Activated CD4-positive, alpha-beta T cell treated with anti-CD3 and anti-CD28 coated beads for 36 hours (primary cell): ENCODE results near the gene MFGE8. TPM values are rescaled to one million over a fixed set of nuclear protein-coding genes. Genes with fewer than 3 reads are reported as not detected.

ENCODE experiments used
- ATAC-seq: fragments of 200-7000 bp; cut with Tn5 transposase; one replicate; pipeline ENCODE4 v1.10.0; 2021; ENCODE audit warnings: mild to moderate bottlenecking, moderate library complexity
- CTCF ChIA-PET: fragments of 350-600 bp; sonication (Branson Sonifier 250); formaldehyde crosslinking; loops from one replicate; lab custom pipeline; 2021; ENCODE audit warnings: antibody characterized with exemption; lab: Charles Lee
- POLR2A ChIA-PET: fragments of 350-600 bp; sonication (Branson Sonifier 250); formaldehyde crosslinking; loops from one replicate; lab custom pipeline; 2021; ENCODE audit warnings: antibody characterized with exemption, inconsistent platforms; lab: Charles Lee
- DNase-seq: peaks from one replicate; pipeline ENCODE4 v3.0.0-alpha.2; 2020
- H3K27ac Mint-ChIP-seq: one replicate; pipeline ENCODE4 v1.8.0; 2021; ENCODE audit warnings: mixed read lengths
- H3K27me3 Mint-ChIP-seq: one replicate; pipeline ENCODE4 v1.8.0; 2021; ENCODE audit warnings: mixed read lengths
- H3K36me3 Mint-ChIP-seq: one replicate; pipeline ENCODE4 v1.8.0; 2021; ENCODE audit warnings: low read depth, mixed read lengths
- H3K4me1 Mint-ChIP-seq: one replicate; pipeline ENCODE4 v1.8.0; 2021; ENCODE audit warnings: mixed read lengths
- H3K4me3 Mint-ChIP-seq: one replicate; pipeline ENCODE4 v1.8.0; 2021; ENCODE audit warnings: mild to moderate bottlenecking, moderate library complexity, mixed read lengths
- H3K9me3 Mint-ChIP-seq: one replicate; pipeline ENCODE4 v1.8.0; 2021; ENCODE audit warnings: low read depth, mixed read lengths
- intact Hi-C, 2 experiments: fragments of 100-400 bp; cut with DNase I in 1 of 2; cut with micrococcal nuclease in 1 of 2; formaldehyde crosslinking; loops; one replicate each; pipeline versions ENCODE4 v1.14.2 to v1.15.1; 2022 to 2024; cut with DNase I, micrococcal nuclease
- total RNA-seq, 2 experiments: library from RNA; stranded (reverse); gene quantifications; one replicate each; pipeline ENCODE4 v1.2.3, GENCODE V29; 2021

MFGE8 gene
- total RNA-seq, 2 experiments from 2014 or later, result 17.0 to 18.6 TPM

DNA sequence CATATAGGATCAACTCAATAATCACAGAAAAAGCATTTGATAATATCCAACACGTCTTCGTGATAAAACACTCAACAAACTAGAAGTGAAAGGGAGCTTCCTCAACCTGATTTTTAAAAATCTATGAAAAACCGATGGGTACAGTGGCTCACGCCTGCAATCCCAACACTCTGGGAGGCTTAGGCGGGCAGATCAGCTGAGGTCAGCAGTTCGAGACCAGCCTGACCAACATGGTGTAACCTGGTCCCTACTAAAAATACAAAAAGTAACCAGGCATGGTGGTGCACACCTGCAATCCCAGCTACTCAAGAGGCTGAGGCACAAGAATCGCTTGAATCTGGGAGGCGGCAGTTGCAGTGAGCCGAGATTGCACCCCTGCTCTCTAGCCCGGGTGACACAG, 2.2 kb upstream of the MFGE8 start:
- H3K9me3 Mint-ChIP-seq, result no peaks in the 10 kb centered on the region

DNA sequence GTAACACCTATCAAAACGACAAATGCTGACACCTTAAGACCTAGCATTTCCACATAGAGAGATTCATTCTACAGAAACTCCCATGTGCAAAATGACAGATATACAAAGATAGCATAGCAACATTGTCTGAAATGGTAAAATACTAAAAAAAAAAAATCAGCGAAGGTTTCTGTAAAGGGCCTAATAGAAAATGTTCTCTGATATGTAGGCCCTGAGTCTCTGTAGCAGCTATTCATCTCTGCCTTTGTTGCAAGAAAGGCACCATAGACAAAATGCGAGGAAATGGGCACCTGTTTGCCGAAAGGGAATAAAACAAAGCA, 631 bp upstream of the MFGE8 start:
- peak overlapping the region; percentile 79 for H3K4me3 Mint-ChIP-seq

More for the DNA sequence above, 2.2 kb upstream of the MFGE8 start:
- peaks cover 27% of the 10 kb centered on the region for H3K4me1 Mint-ChIP-seq
- DNase-seq, result no peak
- POLR2A ChIA-PET, result no interaction called here
- H3K27me3 Mint-ChIP-seq, result peaks cover 2% of the 10 kb centered on the region
- intact Hi-C loops, result loop anchor here in 1 of 2 experiments (10.0 kb wide), 1 partner anchor 659 kb away; the partner anchor contains the start of gene TICRR
- H3K4me3 Mint-ChIP-seq, result no peak overlapping the region
- no peak for ATAC-seq
- H3K27ac Mint-ChIP-seq, result no peak overlapping the region
- no peaks in the 10 kb centered on the region for H3K36me3 Mint-ChIP-seq
- CTCF ChIA-PET, result interaction anchor here (0.9 to 3.0 kb wide), 3 partner anchors 11 to 35 kb away, joined by 3 to 14 read pairs (median 3); partner anchors contain the start of gene HAPLN3

DNA sequence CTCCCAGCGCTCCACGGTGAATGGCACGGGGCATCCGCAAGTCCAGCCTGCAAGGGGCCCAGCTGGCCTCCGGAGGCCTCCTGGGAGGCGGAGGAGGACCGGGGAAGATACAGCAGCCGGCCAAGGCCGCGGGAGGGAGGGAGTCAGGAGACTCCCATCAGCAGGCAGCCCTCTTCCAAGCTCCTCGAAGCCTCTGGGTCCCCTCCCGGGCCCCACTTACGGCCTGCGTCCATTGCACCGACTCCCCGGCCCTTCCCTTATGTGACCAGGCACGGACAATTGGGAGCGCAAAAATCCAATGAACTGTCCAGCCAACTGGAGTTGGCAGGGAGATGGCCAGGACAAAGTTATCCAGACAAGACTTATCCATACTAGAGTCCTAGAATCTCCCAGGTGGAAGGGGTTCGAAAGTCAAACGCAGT, 668 bp downstream of the MFGE8 start:
- intact Hi-C loops, result loop anchor here (2.0 to 10.0 kb wide), 4 partner anchors 18 to 662 kb away; partner anchors contain the start of genes ABHD2 (in 1 of the 2), FANCI (in 1 of the 2), HAPLN3 (in 1 of the 2) and TICRR (in 1 of the 2)
- Mint-ChIP-seq H3K4me1 (peaks cover 16% of the 10 kb centered on the region), H3K4me3 (peak overlapping the region; percentile 79), H3K27ac (peak overlapping the region; percentile 25), H3K36me3 (no peaks in the 10 kb centered on the region), H3K9me3 (no peaks in the 10 kb centered on the region), H3K27me3 (no peaks in the 10 kb centered on the region)
- DNase-seq (no peak), ATAC-seq (no peak)
- CTCF ChIA-PET, result interaction anchor here (0.5 kb wide), 1 partner anchor 78 kb away, joined by 3 read pairs; no protein-coding TSS in a partner anchor
- POLR2A ChIA-PET, result no interaction called here

More for the DNA sequence above, 631 bp upstream of the MFGE8 start:
- H3K27me3 Mint-ChIP-seq, result no peaks in the 10 kb centered on the region
- no peaks in the 10 kb centered on the region for H3K9me3 Mint-ChIP-seq
- H3K36me3 Mint-ChIP-seq, result no peaks in the 10 kb centered on the region
- H3K27ac Mint-ChIP-seq, result peak overlapping the region; percentile 82
- ChIA-PET CTCF (interaction anchor here (0.7 to 1.2 kb wide), 2 partner anchors 13 to 57 kb away, joined by 3 to 4 read pairs; no protein-coding TSS in a partner anchor), POLR2A (interaction anchor here (0.6 kb wide), 1 partner anchor 85 kb away, joined by 3 read pairs; no protein-coding TSS in a partner anchor)
- H3K4me1 Mint-ChIP-seq, result peaks cover 19% of the 10 kb centered on the region
- DNase-seq, result no peak
- ATAC-seq, result no peak
- intact Hi-C loops, result loop anchor here (1.0 to 10.0 kb wide), 6 partner anchors 8 to 661 kb away; partner anchors contain the start of genes HAPLN3 (in 2 of the 2), ABHD2 (in 1 of the 2), FANCI (in 1 of the 2) and TICRR (in 1 of the 2)

DNA sequence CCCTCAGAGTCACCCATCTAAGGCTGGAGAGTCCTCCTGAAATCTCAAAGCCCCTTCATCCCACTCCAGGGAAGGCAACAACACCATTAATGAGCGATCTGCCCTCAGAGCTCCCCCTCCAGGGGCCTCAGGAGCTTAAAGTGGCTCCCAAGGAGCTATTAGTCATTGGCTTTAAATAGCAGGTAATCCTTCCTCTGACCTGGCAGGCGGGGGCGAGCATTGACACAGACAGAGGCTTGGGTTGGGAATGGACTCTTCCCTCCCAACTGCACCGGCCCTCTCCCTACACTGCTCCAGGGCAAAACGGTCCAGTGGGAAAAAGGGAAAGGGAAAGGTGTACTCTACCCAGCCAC, 1.4 kb downstream of the MFGE8 start:
- no peak for DNase-seq
- intact Hi-C loops, result loop anchor here (2.0 to 10.0 kb wide), 4 partner anchors 17 to 663 kb away; partner anchors contain the start of genes ABHD2 (in 1 of the 2), FANCI (in 1 of the 2), HAPLN3 (in 1 of the 2) and TICRR (in 1 of the 2)
- POLR2A ChIA-PET, result no interaction called here
- Mint-ChIP-seq H3K27me3 (no peaks in the 10 kb centered on the region), H3K36me3 (no peaks in the 10 kb centered on the region), H3K9me3 (no peaks in the 10 kb centered on the region), H3K4me3 (peak overlapping the region; percentile 79), H3K27ac (no peak overlapping the region), H3K4me1 (peaks cover 16% of the 10 kb centered on the region)
- no peak for ATAC-seq
- CTCF ChIA-PET, result interaction anchor here (0.5 to 1.0 kb wide), 4 partner anchors 77 to 457 kb away, joined by 3 read pairs; no protein-coding TSS in a partner anchor

DNA sequence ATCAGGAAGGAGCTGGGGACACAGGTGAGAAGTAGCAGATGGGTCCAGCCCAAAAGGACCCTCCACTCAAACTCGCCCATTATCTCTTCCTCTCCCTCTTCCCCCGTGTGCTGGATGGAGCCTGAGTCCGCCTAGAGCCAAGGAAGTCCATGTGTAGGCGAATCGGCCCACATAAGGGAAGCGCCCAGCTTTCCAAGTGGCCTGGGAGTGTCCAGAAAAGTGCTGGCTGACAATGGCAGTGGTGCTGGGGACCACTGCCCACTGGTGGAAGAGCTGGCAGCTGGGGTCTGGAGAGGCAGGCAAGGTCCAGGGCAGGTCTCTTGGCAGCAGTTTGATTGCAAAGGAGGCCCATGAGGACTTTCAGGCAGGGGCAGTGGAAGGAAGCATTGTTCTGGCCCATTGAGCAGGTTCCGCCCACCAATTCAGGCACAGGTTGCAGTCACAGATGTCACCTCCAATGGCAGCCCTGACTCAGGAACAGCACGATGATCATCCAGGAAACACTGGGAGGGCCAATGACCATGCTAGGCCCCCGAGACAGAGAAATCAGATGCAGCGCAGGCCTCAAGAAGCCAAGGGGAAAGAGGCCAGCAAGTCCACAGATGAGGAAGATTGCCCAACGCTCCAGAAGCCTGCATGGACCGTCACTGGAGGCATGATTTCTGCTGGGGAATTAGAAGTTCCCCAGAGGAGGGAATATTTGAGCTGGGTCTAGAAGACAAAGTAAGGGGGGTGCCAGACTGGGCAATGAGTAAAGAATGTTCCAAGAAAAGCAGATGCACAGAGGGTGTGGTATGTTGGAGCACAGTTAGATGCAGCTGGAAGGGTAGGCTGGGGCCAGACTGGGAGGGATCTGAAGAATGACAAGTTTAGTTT, 3.0 kb downstream of the MFGE8 start:
- intact Hi-C loops, result loop anchor here (5.0 to 10.0 kb wide), 4 partner anchors 177 to 665 kb away; partner anchors contain the start of genes ABHD2 (in 1 of the 2), FANCI (in 1 of the 2) and TICRR (in 1 of the 2)
- Mint-ChIP-seq H3K36me3 (no peaks in the 10 kb centered on the region), H3K4me3 (no peak overlapping the region), H3K9me3 (no peaks in the 10 kb centered on the region), H3K4me1 (peaks cover 21% of the 10 kb centered on the region), H3K27ac (peak overlapping the region; percentile 25), H3K27me3 (no peaks in the 10 kb centered on the region)
- DNase-seq (no peak), ATAC-seq (no peak)
- POLR2A ChIA-PET, result no interaction called here
- CTCF ChIA-PET, result interaction anchor here (0.5 to 1.0 kb wide), 3 partner anchors 30 to 299 kb away, joined by 3 to 5 read pairs (median 4); no protein-coding TSS in a partner anchor

DNA sequence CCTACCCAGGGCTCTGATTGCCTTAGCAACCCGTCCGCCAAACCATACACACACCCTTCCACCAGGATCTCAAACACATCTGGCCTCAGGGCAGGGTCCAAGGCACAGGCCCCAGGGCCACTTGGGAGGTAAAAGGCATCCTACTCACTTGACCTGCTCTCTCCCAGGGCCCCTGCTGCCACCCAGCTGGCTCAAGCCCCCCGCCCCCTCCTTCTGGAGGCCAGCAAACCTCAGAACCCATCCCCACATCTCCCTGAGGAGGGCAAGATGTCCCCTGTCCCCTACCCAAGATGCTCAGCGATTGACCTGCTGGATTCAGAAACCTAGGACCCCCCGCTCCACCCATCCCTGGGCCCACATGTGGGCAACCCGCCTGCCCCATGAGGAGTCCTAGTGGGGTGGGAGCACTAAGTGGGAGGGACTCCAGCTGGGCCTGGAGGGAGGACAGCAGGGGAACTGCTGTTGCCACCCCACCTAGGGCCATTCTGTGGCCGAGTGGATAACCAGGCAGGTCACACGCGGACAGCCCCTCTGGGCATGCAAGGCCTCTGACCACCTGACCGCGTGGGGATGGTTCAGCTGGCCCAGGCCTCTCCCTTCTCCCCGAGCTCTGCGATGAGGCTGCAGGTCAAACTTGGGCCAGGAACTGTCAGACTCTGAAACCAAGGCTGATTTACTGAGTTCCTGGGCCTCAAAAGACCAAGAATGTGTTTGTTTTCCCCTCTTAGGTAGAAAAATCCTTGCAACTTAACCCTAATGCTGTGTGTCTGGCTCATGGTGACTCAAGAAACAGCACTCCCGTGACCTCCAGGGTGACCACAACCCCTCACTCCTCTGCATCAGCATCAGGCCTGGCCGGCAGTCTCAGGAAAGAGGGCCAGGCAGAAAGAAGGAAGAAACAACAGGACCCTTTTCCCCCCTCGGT, 4.2 kb downstream of the MFGE8 start:
- POLR2A ChIA-PET, result no interaction called here
- CTCF ChIA-PET, result interaction anchor here (0.8 kb wide), 1 partner anchor 12 kb away, joined by 3 read pairs; no protein-coding TSS in a partner anchor
- intact Hi-C loops, result loop anchor here in 1 of 2 experiments (5.0 kb wide), 1 partner anchor 268 kb away; no protein-coding TSS in a partner anchor

DNA sequence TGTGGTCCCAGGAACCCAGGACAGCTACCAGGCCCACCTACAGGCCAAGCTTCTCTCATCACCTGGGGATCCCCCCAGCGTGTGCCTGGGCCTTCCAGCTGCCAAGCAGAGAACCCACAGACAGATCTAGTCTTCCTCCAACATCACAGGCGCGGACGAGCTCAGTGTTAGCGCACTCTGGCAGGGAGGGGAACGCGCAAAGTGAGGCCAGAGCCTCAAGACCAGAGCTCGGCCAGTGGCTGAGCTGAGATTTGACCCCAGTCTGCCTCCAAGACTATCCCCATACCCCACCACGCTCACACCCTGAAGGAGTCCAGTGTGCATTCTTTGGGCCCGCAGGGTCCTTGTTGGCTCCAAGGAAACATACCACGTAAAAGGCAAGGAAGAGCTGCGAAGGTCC, 5.1 kb downstream of the MFGE8 start:
- no peak for ATAC-seq
- Mint-ChIP-seq H3K27me3 (no peaks in the 10 kb centered on the region), H3K4me3 (no peak overlapping the region), H3K36me3 (no peaks in the 10 kb centered on the region), H3K9me3 (no peaks in the 10 kb centered on the region), H3K4me1 (peaks cover 37% of the 10 kb centered on the region), H3K27ac (no peak overlapping the region)
- no peak for DNase-seq
- intact Hi-C loops, result loop anchor here in 1 of 2 experiments (5.0 kb wide), 1 partner anchor 269 kb away; no protein-coding TSS in a partner anchor
- POLR2A ChIA-PET, result no interaction called here
- CTCF ChIA-PET, result interaction anchor here (0.7 to 0.8 kb wide), 2 partner anchors 11 to 311 kb away, joined by 3 read pairs; no protein-coding TSS in a partner anchor

More for the DNA sequence above, 4.2 kb downstream of the MFGE8 start:
- ATAC-seq, result no peak
- H3K36me3 Mint-ChIP-seq, result no peaks in the 10 kb centered on the region
- H3K27ac Mint-ChIP-seq, result no peak overlapping the region
- H3K27me3 Mint-ChIP-seq, result no peaks in the 10 kb centered on the region
- H3K9me3 Mint-ChIP-seq, result no peaks in the 10 kb centered on the region
- no peak for DNase-seq
- H3K4me3 Mint-ChIP-seq, result no peak overlapping the region
- H3K4me1 Mint-ChIP-seq, result peaks cover 33% of the 10 kb centered on the region

DNA sequence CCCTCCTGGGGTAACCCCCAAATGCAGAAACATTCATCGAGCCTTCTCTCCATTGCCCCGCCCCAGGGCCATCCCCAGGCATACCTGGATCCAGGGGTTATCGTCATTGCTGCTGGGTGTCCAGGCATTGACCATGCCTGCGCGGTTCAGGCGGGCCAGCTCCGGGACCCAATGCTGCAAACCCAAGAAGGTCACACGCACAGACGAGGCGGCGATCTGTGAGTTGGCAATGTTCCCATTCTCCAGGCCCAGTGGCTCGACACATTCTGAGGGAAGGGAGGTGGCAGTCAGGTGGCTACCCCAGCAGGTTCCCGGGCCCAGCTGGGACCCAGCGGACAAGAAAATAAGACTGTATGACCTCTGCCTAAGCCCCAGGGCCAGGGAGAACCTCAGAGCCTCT, 6.1 kb downstream of the MFGE8 start:
- Mint-ChIP-seq H3K4me1 (peaks cover 38% of the 10 kb centered on the region), H3K27ac (no peak overlapping the region), H3K36me3 (no peaks in the 10 kb centered on the region), H3K9me3 (no peaks in the 10 kb centered on the region), H3K4me3 (no peak overlapping the region), H3K27me3 (no peaks in the 10 kb centered on the region)
- CTCF ChIA-PET, result no interaction called here
- ATAC-seq (no peak), DNase-seq (no peak)
- intact Hi-C loops, result loop anchor here in 1 of 2 experiments (5.0 kb wide), 1 partner anchor 270 kb away; no protein-coding TSS in a partner anchor
- POLR2A ChIA-PET, result no interaction called here

DNA sequence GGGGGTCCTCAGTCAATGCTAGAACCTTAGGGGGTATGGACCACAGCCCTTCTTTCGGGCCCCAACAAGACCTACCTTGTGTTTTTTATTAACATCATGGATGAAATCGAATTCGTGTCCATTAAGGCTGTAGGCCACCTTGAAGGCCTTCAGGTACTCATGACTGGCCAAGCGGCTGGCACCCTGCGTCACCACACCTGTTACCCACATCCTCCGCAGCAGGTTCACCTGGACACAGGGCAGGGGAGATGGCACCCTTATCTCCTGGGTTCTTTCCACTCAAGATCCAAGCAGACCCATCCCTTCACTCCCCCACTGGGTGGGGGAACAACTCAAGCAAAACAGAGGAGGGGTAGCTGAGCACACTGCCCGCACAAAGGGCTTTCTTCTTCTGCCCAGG, 6.6 kb downstream of the MFGE8 start:
- ChIA-PET CTCF (interaction anchor here (1.4 to 2.4 kb wide), 4 partner anchors 17 to 300 kb away, joined by 3 to 13 read pairs (median 8); no protein-coding TSS in a partner anchor), POLR2A (no interaction called here)
- Mint-ChIP-seq H3K36me3 (peaks cover 2% of the 10 kb centered on the region), H3K27ac (no peak overlapping the region), H3K9me3 (no peaks in the 10 kb centered on the region), H3K4me3 (no peak overlapping the region), H3K27me3 (no peaks in the 10 kb centered on the region), H3K4me1 (peaks cover 37% of the 10 kb centered on the region)
- DNase-seq (no peak), ATAC-seq (no peak)
- intact Hi-C loops, result loop anchor here in 1 of 2 experiments (5.0 kb wide), 1 partner anchor 271 kb away; no protein-coding TSS in a partner anchor

DNA sequence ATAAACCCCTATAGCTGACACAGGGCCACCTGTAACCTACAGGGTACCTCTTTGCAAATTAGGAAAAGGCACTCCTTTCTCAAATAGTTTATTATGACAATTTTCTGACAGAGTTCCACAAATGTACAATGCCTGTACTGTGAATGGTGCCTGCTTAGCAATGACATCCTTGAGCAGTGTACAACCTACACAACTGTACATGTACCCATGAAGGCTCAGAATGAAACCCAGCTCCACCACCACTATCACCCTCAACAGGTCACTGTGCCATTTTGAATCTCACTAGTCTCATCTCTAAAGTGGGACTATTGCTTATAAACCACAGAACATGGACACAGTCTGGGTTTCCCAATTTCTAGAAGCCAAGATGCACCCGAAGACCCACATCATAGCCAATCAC, 7.0 kb downstream of the MFGE8 start:
- peaks cover 2% of the 10 kb centered on the region for H3K36me3 Mint-ChIP-seq
- ChIA-PET CTCF (interaction anchor here (1.4 to 5.2 kb wide), 8 partner anchors 15 to 300 kb away, joined by 3 to 73 read pairs (median 12); no protein-coding TSS in a partner anchor), POLR2A (interaction anchor here (0.7 kb wide), 1 partner anchor 10 kb away, joined by 3 read pairs; no protein-coding TSS in a partner anchor)
- intact Hi-C loops, result loop anchor here in 1 of 2 experiments (5.0 kb wide), 1 partner anchor 271 kb away; no protein-coding TSS in a partner anchor
- H3K4me1 Mint-ChIP-seq, result peaks cover 36% of the 10 kb centered on the region
- H3K27me3 Mint-ChIP-seq, result no peaks in the 10 kb centered on the region
- no peak overlapping the region for H3K4me3 Mint-ChIP-seq
- no peak overlapping the region for H3K27ac Mint-ChIP-seq
- no peak for DNase-seq
- no peak for ATAC-seq
- no peaks in the 10 kb centered on the region for H3K9me3 Mint-ChIP-seq
